PFSK-1 (cell line): ENCODE measurements around the gene RAD51B.

ENCODE experiments used
- POLR2AphosphoS5 ChIP-seq: IDR thresholded peaks from 2 replicates; pipeline ENCODE4 v1.6.1; 2012; ENCODE audit warnings: low read depth, mild to moderate bottlenecking, control low read depth, low read length, moderate library complexity
- REST ChIP-seq, 2 experiments: IDR thresholded peaks; 2 replicates each; pipeline versions ENCODE4 v1.6.1 to v1.8.0; 2011 to 2012; ENCODE audit warnings: low read depth in 2 of 2, low read length in 2 of 2, control low read depth in 1 of 2, inconsistent platforms in 1 of 2, mild to moderate bottlenecking in 1 of 2, moderate library complexity in 1 of 2; ENCODE audit not compliant: insufficient read depth in 1 of 2
- SIN3A ChIP-seq: IDR thresholded peaks from 2 replicates; pipeline ENCODE4 v1.6.1; 2012; ENCODE audit warnings: mild to moderate bottlenecking, low read length, moderate library complexity, borderline replicate concordance; ENCODE audit not compliant: insufficient read depth

GRCh38 chr14:67800743-67801142, 18.8 kb upstream of the RAD51B start:
- TF ChIP-seq POLR2AphosphoS5 (no peak), REST (IDR thresholded peaks at IDR 0.05; ENCODE audit: insufficient read depth in 1 of 2, low read depth in 2 of 2, low read length in 2 of 2) (no peak), SIN3A (no peak)
